ENCODE results near the gene SLC9A9. TPM values are rescaled to one million over a fixed set of nuclear protein-coding genes. Genes with fewer than 3 reads are reported as not detected.

The SLC9A9 gene
- polyA plus RNA-seq, 1 donor from 2014 or later: 0.54 TPM

DNA sequence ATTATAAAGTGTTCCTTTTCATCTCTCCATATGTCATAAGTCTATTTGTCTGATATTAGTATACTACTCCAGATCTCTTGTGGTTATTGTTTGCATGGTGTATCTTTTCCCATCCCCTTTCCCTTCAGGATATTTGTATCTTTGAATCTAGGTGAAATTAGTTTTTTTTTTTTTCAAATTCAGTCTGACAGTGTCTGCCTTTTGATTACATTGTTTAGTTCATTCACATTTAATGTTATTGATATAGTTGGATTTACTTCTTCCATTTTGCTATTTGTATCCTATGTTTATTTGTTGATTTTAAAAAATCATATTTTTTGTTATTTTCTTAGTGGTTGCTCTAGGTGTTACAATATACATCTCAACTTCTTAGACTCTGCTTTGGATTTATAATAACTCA lies 445.7 kb downstream of the SLC9A9 start:
- Histone ChIP-seq H3K9ac (ENCODE audit: low read length) (no peak overlapping the region), H2AFZ (ENCODE audit: low read depth, low read length) (no peak overlapping the region), H3K9me2 (ENCODE audit: insufficient read depth, low read length) (no peaks in the 10 kb centered on the region), H3F3A (ENCODE audit: insufficient read depth, low read length, poor library complexity, severe bottlenecking) (no peaks in the 10 kb centered on the region), H3K27me3 (ENCODE audit: insufficient read depth, low read depth, low read length) (no peaks in the 10 kb centered on the region), H3K79me2 (replicated peaks; ENCODE audit: insufficient read depth, low read length) (no peaks in the 10 kb centered on the region), H3K36me3 (ENCODE audit: insufficient read depth, low read length) (no peaks in the 10 kb centered on the region), H3K4me2 (ENCODE audit: low read length) (no peak overlapping the region), H3K27ac (ENCODE audit: low read length) (no peak overlapping the region), H3K4me3 (ENCODE audit: low read length) (no peak overlapping the region), H3K9me3 (ENCODE audit: low read length) (no peaks in the 10 kb centered on the region), H4K20me1 (ENCODE audit: insufficient read depth) (no peaks in the 10 kb centered on the region)
- TF ChIP-seq SMC3 (conservative IDR thresholded peaks at IDR 0.05; ENCODE audit: poor library complexity) (no peak), RAD21 (conservative IDR thresholded peaks at IDR 0.05) (no peak), MXI1 (conservative IDR thresholded peaks at IDR 0.05; ENCODE audit: poor library complexity, severe bottlenecking) (no peak), EZH2 (IDR thresholded peaks at IDR 0.05; ENCODE audit: borderline replicate concordance, insufficient read depth, low read length, poor library complexity, severe bottlenecking) (no peak), TAF1 (IDR thresholded peaks at IDR 0.05; ENCODE audit: low read depth) (no peak)
- TF ChIP-seq, protein P1, sequence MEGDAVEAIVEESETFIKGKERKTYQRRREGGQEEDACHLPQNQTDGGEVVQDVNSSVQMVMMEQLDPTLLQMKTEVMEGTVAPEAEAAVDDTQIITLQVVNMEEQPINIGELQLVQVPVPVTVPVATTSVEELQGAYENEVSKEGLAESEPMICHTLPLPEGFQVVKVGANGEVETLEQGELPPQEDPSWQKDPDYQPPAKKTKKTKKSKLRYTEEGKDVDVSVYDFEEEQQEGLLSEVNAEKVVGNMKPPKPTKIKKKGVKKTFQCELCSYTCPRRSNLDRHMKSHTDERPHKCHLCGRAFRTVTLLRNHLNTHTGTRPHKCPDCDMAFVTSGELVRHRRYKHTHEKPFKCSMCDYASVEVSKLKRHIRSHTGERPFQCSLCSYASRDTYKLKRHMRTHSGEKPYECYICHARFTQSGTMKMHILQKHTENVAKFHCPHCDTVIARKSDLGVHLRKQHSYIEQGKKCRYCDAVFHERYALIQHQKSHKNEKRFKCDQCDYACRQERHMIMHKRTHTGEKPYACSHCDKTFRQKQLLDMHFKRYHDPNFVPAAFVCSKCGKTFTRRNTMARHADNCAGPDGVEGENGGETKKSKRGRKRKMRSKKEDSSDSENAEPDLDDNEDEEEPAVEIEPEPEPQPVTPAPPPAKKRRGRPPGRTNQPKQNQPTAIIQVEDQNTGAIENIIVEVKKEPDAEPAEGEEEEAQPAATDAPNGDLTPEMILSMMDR (IDR thresholded peaks at IDR 0.05; ENCODE audit: poor library complexity, severe bottlenecking): no peak

GRCh38 chr3:143396790-143397189 lies 451.5 kb downstream of the SLC9A9 start:
- Histone ChIP-seq H3K4me3 (ENCODE audit: low read length) (no peak overlapping the region), H2AFZ (ENCODE audit: low read depth, low read length) (no peak overlapping the region), H3K79me2 (replicated peaks; ENCODE audit: insufficient read depth, low read length) (no peaks in the 10 kb centered on the region), H3F3A (ENCODE audit: insufficient read depth, low read length, poor library complexity, severe bottlenecking) (no peaks in the 10 kb centered on the region), H3K4me2 (ENCODE audit: low read length) (no peak overlapping the region), H3K9ac (ENCODE audit: low read length) (no peak overlapping the region), H3K27ac (ENCODE audit: low read length) (no peak overlapping the region), H3K36me3 (ENCODE audit: insufficient read depth, low read length) (no peaks in the 10 kb centered on the region), H3K9me3 (ENCODE audit: low read length) (no peaks in the 10 kb centered on the region), H4K20me1 (ENCODE audit: insufficient read depth) (no peaks in the 10 kb centered on the region), H3K9me2 (ENCODE audit: insufficient read depth, low read length) (no peaks in the 10 kb centered on the region), H3K27me3 (ENCODE audit: insufficient read depth, low read depth, low read length) (no peaks in the 10 kb centered on the region)
- TF ChIP-seq, protein P2, sequence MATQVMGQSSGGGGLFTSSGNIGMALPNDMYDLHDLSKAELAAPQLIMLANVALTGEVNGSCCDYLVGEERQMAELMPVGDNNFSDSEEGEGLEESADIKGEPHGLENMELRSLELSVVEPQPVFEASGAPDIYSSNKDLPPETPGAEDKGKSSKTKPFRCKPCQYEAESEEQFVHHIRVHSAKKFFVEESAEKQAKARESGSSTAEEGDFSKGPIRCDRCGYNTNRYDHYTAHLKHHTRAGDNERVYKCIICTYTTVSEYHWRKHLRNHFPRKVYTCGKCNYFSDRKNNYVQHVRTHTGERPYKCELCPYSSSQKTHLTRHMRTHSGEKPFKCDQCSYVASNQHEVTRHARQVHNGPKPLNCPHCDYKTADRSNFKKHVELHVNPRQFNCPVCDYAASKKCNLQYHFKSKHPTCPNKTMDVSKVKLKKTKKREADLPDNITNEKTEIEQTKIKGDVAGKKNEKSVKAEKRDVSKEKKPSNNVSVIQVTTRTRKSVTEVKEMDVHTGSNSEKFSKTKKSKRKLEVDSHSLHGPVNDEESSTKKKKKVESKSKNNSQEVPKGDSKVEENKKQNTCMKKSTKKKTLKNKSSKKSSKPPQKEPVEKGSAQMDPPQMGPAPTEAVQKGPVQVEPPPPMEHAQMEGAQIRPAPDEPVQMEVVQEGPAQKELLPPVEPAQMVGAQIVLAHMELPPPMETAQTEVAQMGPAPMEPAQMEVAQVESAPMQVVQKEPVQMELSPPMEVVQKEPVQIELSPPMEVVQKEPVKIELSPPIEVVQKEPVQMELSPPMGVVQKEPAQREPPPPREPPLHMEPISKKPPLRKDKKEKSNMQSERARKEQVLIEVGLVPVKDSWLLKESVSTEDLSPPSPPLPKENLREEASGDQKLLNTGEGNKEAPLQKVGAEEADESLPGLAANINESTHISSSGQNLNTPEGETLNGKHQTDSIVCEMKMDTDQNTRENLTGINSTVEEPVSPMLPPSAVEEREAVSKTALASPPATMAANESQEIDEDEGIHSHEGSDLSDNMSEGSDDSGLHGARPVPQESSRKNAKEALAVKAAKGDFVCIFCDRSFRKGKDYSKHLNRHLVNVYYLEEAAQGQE (IDR thresholded peaks at IDR 0.05; ENCODE audit: borderline replicate concordance): no peak
- TF ChIP-seq SMC3 (conservative IDR thresholded peaks at IDR 0.05; ENCODE audit: poor library complexity) (no peak), RAD21 (conservative IDR thresholded peaks at IDR 0.05) (no peak), EP300 (conservative IDR thresholded peaks at IDR 0.05; ENCODE audit: poor library complexity, severe bottlenecking) (no peak), POLR2AphosphoS5 (IDR thresholded peaks at IDR 0.05) (no peak)
- TF ChIP-seq, protein P1 (IDR thresholded peaks at IDR 0.05; ENCODE audit: poor library complexity, severe bottlenecking): no peak
